T-cell (primary cell): ENCODE measurements around the gene EPC2. TPM values are rescaled to one million over a fixed set of nuclear protein-coding genes. Genes with fewer than 3 reads are reported as not detected.

Experiments
- ATAC-seq, 4 experiments: fragments of 200-7000 bp in 3 of 4; fragments of 150-1000 bp in 1 of 4; cut with Tn5 transposase; replicated peaks in 1 of 4; 1 replicate in 3 of 4; 2 replicates in 1 of 4; pipeline ENCODE4 v1.10.0; 2021; ENCODE audit warnings: moderate library complexity in 3 of 4, mild to moderate bottlenecking in 2 of 4, moderate number of reproducible peaks in 1 of 4
- CTCF ChIA-PET, 2 donors: fragments of 300-600 bp; sonication (Branson Sonifier 250); formaldehyde crosslinking; loops; one replicate each; lab custom pipeline; 2022; ENCODE audit warnings: antibody characterized with exemption in 2 of 2; lab: Charles Lee
- POLR2A ChIA-PET, 2 donors: fragments of 300-600 bp; sonication (Branson Sonifier 250); formaldehyde crosslinking; loops; one replicate each; lab custom pipeline; 2022; ENCODE audit warnings: antibody characterized with exemption in 2 of 2; lab: Charles Lee
- DNase-seq, 35 experiments: peaks; one replicate each; pipeline versions ENCODE4 v3.0.0 to v3.0.0-alpha.2; 2013 to 2023
- H3K27ac ChIP-seq: one replicate; pipeline ENCODE4 v1.5.1; 2013; ENCODE audit warnings: low read length
- H3K27me3 ChIP-seq, 2 experiments: replicated peaks in 1 of 2; 1 replicate in 1 of 2; 2 replicates in 1 of 2; pipeline versions ENCODE4 v1.6.1 to v1.7.0; 2013; ENCODE audit warnings: low read length in 1 of 2, mixed read lengths in 1 of 2; ENCODE audit not compliant: control insufficient read depth in 2 of 2, insufficient read depth in 2 of 2; ENCODE audit errors: extremely low read depth in 1 of 2
- H3K36me3 ChIP-seq, 2 donors: 1 replicate in 1 of 2; 2 replicates in 1 of 2; pipeline versions ENCODE4 v1.6.1 to v1.7.0; 2013; ENCODE audit warnings: low read length in 1 of 2; ENCODE audit not compliant: control insufficient read depth in 2 of 2, insufficient read depth in 1 of 2; ENCODE audit errors: extremely low read depth in 1 of 2
- H3K4me1 ChIP-seq, 2 experiments: 1 replicate in 1 of 2; 2 replicates in 1 of 2; pipeline versions ENCODE4 v1.6.1 to v1.7.0; 2013; ENCODE audit warnings: low read length in 2 of 2, mixed read lengths in 1 of 2; ENCODE audit not compliant: insufficient read depth in 2 of 2, control insufficient read depth in 1 of 2; ENCODE audit errors: extremely low read depth in 1 of 2
- H3K4me3 ChIP-seq, 2 donors: 1 replicate in 1 of 2; 2 replicates in 1 of 2; pipeline versions ENCODE4 v1.5.1 to v1.7.0; 2013; ENCODE audit warnings: mild to moderate bottlenecking in 2 of 2, low read length in 1 of 2, moderate library complexity in 1 of 2; ENCODE audit not compliant: control insufficient read depth in 1 of 2; ENCODE audit errors: extremely low read depth in 1 of 2
- H3K9me3 ChIP-seq: 2 replicates; pipeline ENCODE4 v1.7.0; 2013
- H3K27ac Mint-ChIP-seq, 2 donors: one replicate each; pipeline ENCODE4 v1.8.0; 2020 to 2021; ENCODE audit warnings: mild to moderate bottlenecking in 2 of 2, mixed read lengths in 2 of 2
- H3K27me3 Mint-ChIP-seq, 2 donors: one replicate each; pipeline ENCODE4 v1.8.0; 2021 to 2022; ENCODE audit warnings: mixed read lengths in 2 of 2
- H3K36me3 Mint-ChIP-seq: one replicate; pipeline ENCODE4 v1.8.0; 2021; ENCODE audit warnings: mixed read lengths
- H3K4me1 Mint-ChIP-seq, 3 donors: one replicate each; pipeline ENCODE4 v1.8.0; 2020 to 2022; ENCODE audit warnings: mixed read lengths in 3 of 3, mild to moderate bottlenecking in 1 of 3
- H3K4me3 Mint-ChIP-seq, 3 donors: one replicate each; pipeline ENCODE4 v1.8.0; 2020 to 2022; ENCODE audit warnings: mild to moderate bottlenecking in 3 of 3, mixed read lengths in 3 of 3, moderate library complexity in 3 of 3
- H3K9me3 Mint-ChIP-seq, 3 donors: one replicate each; pipeline ENCODE4 v1.8.0; 2020 to 2022; ENCODE audit warnings: mixed read lengths in 3 of 3
- WGBS: methylation state at CpG from one replicate; pipeline ENCODE4 v1.1.5; 2013; ENCODE audit warnings: missing lambda C conversion rate; ENCODE audit not compliant: insufficient coverage; 5-methylcytosine and 5-hydroxymethylcytosine counted together
- total RNA-seq, 35 experiments: library from RNA in 6 of 35; stranded (reverse) in 6 of 35; fragments of 120-200 nt in 1 of 35; gene quantifications; one replicate each; pipeline versions ENCODE4 v1.2.1 to v1.2.4 and lab custom pipeline; 2013 to 2026

The EPC2 gene
- total RNA-seq, 5 donors from 2014 or later (not counting 1 experiment from before 2014, with no cell fraction given): 54.3 to 84.3 (median 66.9) TPM

DNA sequence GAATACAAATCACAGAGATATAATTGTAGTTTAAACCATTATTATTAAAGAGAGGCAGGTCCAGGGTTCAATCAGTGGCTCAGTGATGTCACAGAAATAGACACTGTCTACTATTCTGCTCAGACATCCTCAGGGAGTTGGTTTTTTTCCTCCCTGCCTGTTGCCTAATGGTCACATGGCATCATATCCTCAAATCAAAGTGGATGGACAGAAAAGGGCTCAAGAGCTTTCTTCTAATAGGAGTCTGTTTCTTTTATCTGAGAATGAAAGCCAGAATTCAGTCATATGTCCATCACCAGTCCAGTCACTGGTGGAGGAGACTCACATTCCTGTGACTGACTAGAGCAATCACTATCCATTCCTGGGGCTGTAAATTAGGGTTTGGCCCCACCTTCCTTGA is 27.9 kb upstream of the EPC2 start:
- no peak overlapping the region for H3K4me3 Mint-ChIP-seq
- DNase-seq (no peak), ATAC-seq (no peak)
- no peaks in the 10 kb centered on the region for H3K27me3 Mint-ChIP-seq
- Histone ChIP-seq H3K4me1 (peaks cover 0 to 3% of the 10 kb centered on the region in 2 experiments), H3K9me3 (no peaks in the 10 kb centered on the region), H3K27me3 (no peaks in the 10 kb centered on the region), H3K36me3 (no peaks in the 10 kb centered on the region), H3K27ac (no peak overlapping the region), H3K4me3 (no peak overlapping the region)
- H3K36me3 Mint-ChIP-seq: no peaks in the 10 kb centered on the region
- H3K27ac Mint-ChIP-seq: no peak overlapping the region
- no peaks in the 10 kb centered on the region for H3K9me3 Mint-ChIP-seq
- POLR2A ChIA-PET: no interaction called here
- CTCF ChIA-PET: interaction anchor here in 1 of 2 donors (1.3 kb wide), 1 partner anchor 108 kb away, joined by 4 read pairs; no protein-coding TSS in a partner anchor
- H3K4me1 Mint-ChIP-seq: peaks cover 6 to 8% (median 7%) of the 10 kb centered on the region in 3 donors

- DNase-seq (no peak), ATAC-seq (no peak)
- Histone ChIP-seq H3K4me3 (no peak overlapping the region), H3K27ac (no peak overlapping the region), H3K4me1 (peaks cover 0 to 3% of the 10 kb centered on the region in 2 experiments), H3K9me3 (no peaks in the 10 kb centered on the region), H3K27me3 (no peaks in the 10 kb centered on the region), H3K36me3 (no peaks in the 10 kb centered on the region)
- Mint-ChIP-seq H3K36me3 (no peaks in the 10 kb centered on the region), H3K4me3 (no peak overlapping the region), H3K9me3 (no peaks in the 10 kb centered on the region), H3K27ac (no peak overlapping the region), H3K4me1 (peaks cover 6 to 8% (median 7%) of the 10 kb centered on the region in 3 donors), H3K27me3 (no peaks in the 10 kb centered on the region)
- ChIA-PET CTCF (interaction anchor here in 1 of 2 donors (1.3 kb wide), 1 partner anchor 108 kb away, joined by 4 read pairs; no protein-coding TSS in a partner anchor), POLR2A (no interaction called here)
- WGBS: no CpG with 5 or more reads among the region's 5 CpGs
Observed at GRCh38 chr2:148617219-148617618, 27.3 kb upstream of the EPC2 start.

GRCh38 chr2:148619560-148620195 is 24.9 kb upstream of the EPC2 start:
- WGBS: no CpG with 5 or more reads among the region's 4 CpGs
- POLR2A ChIA-PET: no interaction called here
- CTCF ChIA-PET: no interaction called here

GRCh38 chr2:148622366-148622765 is 22.2 kb upstream of the EPC2 start:
- Histone ChIP-seq H3K27ac (no peak overlapping the region), H3K36me3 (no peaks in the 10 kb centered on the region), H3K4me1 (no peaks in the 10 kb centered on the region), H3K4me3 (no peak overlapping the region), H3K9me3 (no peaks in the 10 kb centered on the region), H3K27me3 (no peaks in the 10 kb centered on the region)
- Mint-ChIP-seq H3K9me3 (no peaks in the 10 kb centered on the region), H3K36me3 (no peaks in the 10 kb centered on the region), H3K27me3 (no peaks in the 10 kb centered on the region), H3K27ac (no peak overlapping the region), H3K4me3 (no peak overlapping the region), H3K4me1 (peaks cover 0 to 2% (median 0%) of the 10 kb centered on the region in 3 donors)
- 73% methylated on average over 1 of the region's 3 CpGs for WGBS
- DNase-seq: no peak
- ChIA-PET CTCF (no interaction called here), POLR2A (no interaction called here)
- no peak for ATAC-seq

More at GRCh38 chr2:148619560-148620195, 24.9 kb upstream of the EPC2 start:
- Mint-ChIP-seq H3K27me3 (no peaks in the 10 kb centered on the region), H3K27ac (no peak overlapping the region), H3K9me3 (no peaks in the 10 kb centered on the region), H3K4me3 (no peak overlapping the region), H3K4me1 (peaks cover 0 to 2% (median under 1%) of the 10 kb centered on the region in 3 donors), H3K36me3 (no peaks in the 10 kb centered on the region)
- no peaks in the 10 kb centered on the region for H3K36me3 ChIP-seq
- no peak overlapping the region for H3K27ac ChIP-seq
- ATAC-seq (no peak), DNase-seq (no peak)
- H3K9me3 ChIP-seq: no peaks in the 10 kb centered on the region
- no peaks in the 10 kb centered on the region for H3K4me1 ChIP-seq
- no peaks in the 10 kb centered on the region for H3K27me3 ChIP-seq
- no peak overlapping the region for H3K4me3 ChIP-seq

- peaks cover 0 to 2% (median 0%) of the 10 kb centered on the region in 3 donors for H3K4me1 Mint-ChIP-seq
- Histone ChIP-seq H3K9me3 (no peaks in the 10 kb centered on the region), H3K36me3 (no peaks in the 10 kb centered on the region), H3K4me3 (no peak overlapping the region), H3K27me3 (no peaks in the 10 kb centered on the region), H3K27ac (no peak overlapping the region), H3K4me1 (no peaks in the 10 kb centered on the region)
- no peaks in the 10 kb centered on the region for H3K36me3 Mint-ChIP-seq
- no peak overlapping the region for H3K27ac Mint-ChIP-seq
- ATAC-seq (no peak), DNase-seq (no peak)
- ChIA-PET CTCF (no interaction called here), POLR2A (no interaction called here)
- no peaks in the 10 kb centered on the region for H3K9me3 Mint-ChIP-seq
- no peak overlapping the region for H3K4me3 Mint-ChIP-seq
- H3K27me3 Mint-ChIP-seq: no peaks in the 10 kb centered on the region
Observed at GRCh38 chr2:148623086-148623485, 21.5 kb upstream of the EPC2 start.

DNA sequence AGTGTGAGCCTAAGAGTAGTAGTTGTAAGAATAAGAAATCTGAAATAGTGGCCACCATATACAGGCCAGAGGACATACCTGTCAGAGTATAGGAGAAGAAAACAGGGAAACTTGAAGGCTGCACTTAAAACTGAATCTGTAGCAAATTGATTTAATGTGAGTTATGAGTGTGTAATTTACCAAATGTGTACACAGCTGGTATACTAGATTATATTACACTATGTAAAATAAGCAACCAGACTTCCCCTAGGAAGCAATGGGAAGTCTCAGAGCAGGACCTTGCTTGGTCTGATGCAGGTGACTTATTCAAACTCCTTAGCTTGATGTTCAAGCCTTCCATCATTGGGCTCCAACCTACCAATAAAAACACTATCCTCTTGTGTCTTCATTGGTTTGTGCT is 17.3 kb upstream of the EPC2 start:
- no peak overlapping the region for H3K27ac Mint-ChIP-seq
- no peaks in the 10 kb centered on the region for H3K4me1 ChIP-seq

More for the DNA sequence above, 17.3 kb upstream of the EPC2 start:
- ChIA-PET CTCF (no interaction called here), POLR2A (no interaction called here)
- Histone ChIP-seq H3K27ac (no peak overlapping the region), H3K27me3 (no peaks in the 10 kb centered on the region), H3K4me3 (no peak overlapping the region), H3K36me3 (no peaks in the 10 kb centered on the region), H3K9me3 (no peaks in the 10 kb centered on the region)
- ATAC-seq: no peak
- no peak overlapping the region for H3K4me3 Mint-ChIP-seq
- DNase-seq: no peak
- no peaks in the 10 kb centered on the region for H3K27me3 Mint-ChIP-seq
- H3K9me3 Mint-ChIP-seq: no peaks in the 10 kb centered on the region
- H3K36me3 Mint-ChIP-seq: no peaks in the 10 kb centered on the region
- H3K4me1 Mint-ChIP-seq: peaks cover 0 to 2% (median 0%) of the 10 kb centered on the region in 3 donors
